Measurements from ENCODE around the gene TMIGD1. TPM values are rescaled to one million over a fixed set of nuclear protein-coding genes. Genes with fewer than 3 reads are reported as not detected.

The TMIGD1 gene
- total RNA-seq, 1 donor from 2014 or later: not detected

DNA sequence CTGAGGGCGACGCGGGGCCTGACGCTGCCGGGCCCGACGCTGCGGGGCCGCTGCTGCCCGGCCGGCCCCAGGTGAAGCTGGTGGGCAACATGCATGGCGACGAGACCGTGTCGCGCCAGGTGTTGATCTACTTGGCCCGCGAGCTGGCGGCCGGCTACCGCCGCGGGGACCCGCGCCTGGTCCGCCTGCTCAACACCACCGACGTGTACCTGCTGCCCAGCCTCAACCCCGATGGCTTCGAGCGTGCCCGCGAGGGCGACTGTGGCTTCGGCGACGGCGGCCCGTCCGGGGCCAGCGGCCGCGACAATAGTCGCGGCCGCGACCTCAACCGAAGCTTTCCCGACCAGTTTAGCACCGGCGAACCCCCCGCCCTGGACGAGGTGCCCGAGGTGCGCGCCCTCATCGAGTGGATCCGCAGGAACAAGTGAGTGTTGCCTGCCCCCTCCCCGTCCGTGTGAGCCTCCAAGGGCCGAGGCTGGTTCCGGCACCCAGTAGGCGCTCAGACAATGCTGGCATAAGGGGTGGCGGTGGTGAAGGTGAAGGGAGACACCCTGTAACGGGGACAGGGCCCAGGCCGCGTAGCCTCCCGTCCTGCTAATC is 45.5 kb upstream of the TMIGD1 start:
- Histone ChIP-seq H3K27me3 (no peaks in the 10 kb centered on the region), H3K36me3 (no peaks in the 10 kb centered on the region), H3K27ac (peak overlapping the region; percentile 88), H3K4me3 (peak overlapping the region; percentile 78), H3K4me1 (peaks cover 49% of the 10 kb centered on the region), H3K9me3 (no peaks in the 10 kb centered on the region)
- TF ChIP-seq CTCF (IDR thresholded peaks at IDR 0.05): no peak
- peak; percentile 10 for ATAC-seq
- peak; percentile 73 for DNase-seq
- intact Hi-C loops (cut with DNase I): no loop called here

- Histone ChIP-seq H3K9me3 (no peaks in the 10 kb centered on the region), H3K4me1 (peaks cover 49% of the 10 kb centered on the region), H3K27me3 (no peaks in the 10 kb centered on the region), H3K4me3 (peak within 1 kb of the TSS; percentile 78), H3K36me3 (no peaks in the 10 kb centered on the region), H3K27ac (peak within 1 kb of the TSS; percentile 88)
- TF ChIP-seq CTCF (IDR thresholded peaks at IDR 0.05): no peak
- peak; percentile 99 for ATAC-seq
- peak; percentile 98 for DNase-seq
- intact Hi-C loops (cut with DNase I): no loop called here
Observed at GRCh38 chr17:30378825-30379302, 45.0 kb upstream of the TMIGD1 start, which contains the start of gene CPD. Gene CPD, plus strand, starts transcription at chr17:30378927. Its CDS starts 54 bp downstream, at chr17:30378981.

DNA sequence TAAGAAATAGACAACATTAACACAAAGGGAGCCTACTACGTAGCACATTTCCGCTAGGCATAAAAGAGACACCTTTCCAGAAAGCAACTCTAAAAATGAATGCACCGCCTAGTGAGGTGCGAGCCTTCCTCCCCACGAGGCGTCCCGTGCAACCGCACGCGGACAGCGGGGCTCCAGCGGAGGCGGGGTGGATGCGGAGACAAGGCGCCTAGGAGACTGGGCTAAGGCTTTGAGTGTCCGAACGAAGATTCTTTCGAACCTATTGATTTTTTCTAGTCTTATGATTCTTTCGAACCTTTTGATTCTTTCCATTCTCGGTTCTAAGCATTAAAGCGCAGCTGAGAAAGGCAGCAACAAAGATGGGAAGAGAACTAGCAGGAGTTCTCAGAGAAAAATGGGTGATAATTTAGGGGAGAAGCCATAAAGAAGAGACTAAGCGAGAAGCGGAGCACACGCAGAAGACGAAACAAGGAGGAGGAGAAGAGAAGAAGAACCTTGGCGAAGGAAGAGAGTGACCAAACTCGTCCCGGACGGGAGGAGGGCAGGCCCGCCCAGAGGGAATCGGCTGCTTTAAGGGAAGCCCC is 44.5 kb upstream of the TMIGD1 start:
- no peaks in the 10 kb centered on the region for H3K9me3 ChIP-seq
- no peaks in the 10 kb centered on the region for H3K36me3 ChIP-seq
- peak overlapping the region; percentile 88 for H3K27ac ChIP-seq
- ATAC-seq (no peak), DNase-seq (peak; percentile 68)
- peaks cover 47% of the 10 kb centered on the region for H3K4me1 ChIP-seq
- intact Hi-C loops (cut with DNase I): no loop called here
- peak overlapping the region; percentile 78 for H3K4me3 ChIP-seq
- no peak for TF ChIP-seq CTCF (IDR thresholded peaks at IDR 0.05)
- H3K27me3 ChIP-seq: no peaks in the 10 kb centered on the region

DNA sequence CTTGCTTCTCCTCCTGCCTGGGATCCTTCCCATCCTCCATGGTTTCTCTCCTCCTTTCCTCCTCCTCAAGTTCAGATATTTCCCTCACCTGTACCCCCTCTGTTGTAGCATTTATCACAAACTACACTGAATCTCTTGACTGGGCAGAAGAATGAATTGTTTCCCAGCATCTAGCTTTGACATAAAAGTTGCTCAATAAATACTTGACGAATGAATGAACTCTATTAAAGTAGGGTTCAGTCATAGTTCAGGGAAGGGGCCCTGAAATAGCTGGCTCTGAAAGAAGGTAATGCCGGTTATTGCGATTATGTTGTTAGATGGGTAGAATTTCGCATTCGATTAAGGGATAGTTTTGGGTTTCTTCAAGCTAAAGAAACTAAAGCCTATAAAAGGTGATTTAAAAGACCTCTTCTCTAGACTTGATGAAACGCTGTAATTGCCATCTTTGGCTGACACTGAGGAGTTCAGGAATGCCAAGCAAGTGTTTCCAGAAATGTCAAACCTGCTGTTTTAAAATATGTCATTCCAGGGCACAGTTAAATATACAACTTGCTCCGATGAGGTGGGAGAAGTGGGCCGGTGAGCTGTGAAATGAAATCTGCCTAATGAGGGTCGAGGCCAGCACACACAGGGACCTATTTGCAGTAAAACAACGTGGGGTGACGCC is 43.9 kb upstream of the TMIGD1 start:
- no peaks in the 10 kb centered on the region for H3K27me3 ChIP-seq
- peaks cover 43% of the 10 kb centered on the region for H3K4me1 ChIP-seq
- no peak for TF ChIP-seq CTCF (IDR thresholded peaks at IDR 0.05)
- no peak for DNase-seq
- ATAC-seq: no peak
- H3K9me3 ChIP-seq: no peaks in the 10 kb centered on the region
- H3K36me3 ChIP-seq: no peaks in the 10 kb centered on the region
- intact Hi-C loops (cut with DNase I): no loop called here
- peak overlapping the region; percentile 78 for H3K4me3 ChIP-seq
- H3K27ac ChIP-seq: peak overlapping the region; percentile 88

- no peak for TF ChIP-seq CTCF (IDR thresholded peaks at IDR 0.05)
- DNase-seq (peak; percentile 70), ATAC-seq (peak; percentile 26)
- Histone ChIP-seq H3K27me3 (no peaks in the 10 kb centered on the region), H3K4me1 (peaks cover 34% of the 10 kb centered on the region), H3K9me3 (no peaks in the 10 kb centered on the region), H3K4me3 (no peak overlapping the region), H3K27ac (peak overlapping the region; percentile 55), H3K36me3 (no peaks in the 10 kb centered on the region)
- intact Hi-C loops (cut with DNase I): no loop called here
Observed at GRCh38 chr17:30376621-30377452, 43.0 kb upstream of the TMIGD1 start.

Measured in upper lobe of right lung (tissue), 1 donor.